ENCODE data around the gene ASXL1.
"Not testable (repeated sequence)": the region's sequence is repeated elsewhere in the genome, so short reads cannot be mapped to it uniquely, and the experiment has no call there.

Gene ASXL1

GRCh38 chr20:32454164-32455145, 96.3 kb downstream of the ASXL1 start:
- DNase-seq (ENCODE audit: low read depth) = no peak

- DNase-seq (ENCODE audit: low read depth) = no peak
Observed at GRCh38 chr20:32455171-32455900, 97.2 kb downstream of the ASXL1 start.

GRCh38 chr20:32455901-32456701, 98.0 kb downstream of the ASXL1 start:
- no peak for DNase-seq (ENCODE audit: low read depth)

- no peak for DNase-seq (ENCODE audit: low read depth)
Observed at GRCh38 chr20:32456869-32457478, 98.8 kb downstream of the ASXL1 start.

- no peak for DNase-seq (ENCODE audit: low read depth)
Observed at GRCh38 chr20:32457479-32457986, 99.4 kb downstream of the ASXL1 start.

GRCh38 chr20:32458061-32458836, 100.1 kb downstream of the ASXL1 start:
- DNase-seq (ENCODE audit: low read depth) = no peak

GRCh38 chr20:32458837-32459220, 100.7 kb downstream of the ASXL1 start:
- DNase-seq (ENCODE audit: low read depth) = no peak

- DNase-seq (ENCODE audit: low read depth) = no peak
Observed at GRCh38 chr20:32460231-32460630, 102.1 kb downstream of the ASXL1 start.

GRCh38 chr20:32460683-32461320, 102.7 kb downstream of the ASXL1 start:
- no peak for DNase-seq (ENCODE audit: low read depth)

GRCh38 chr20:32461836-32462600, 103.9 kb downstream of the ASXL1 start:
- DNase-seq (ENCODE audit: low read depth) = no peak

- no peak for DNase-seq (ENCODE audit: low read depth)
Observed at GRCh38 chr20:32462900-32463641, 104.9 kb downstream of the ASXL1 start.

- DNase-seq (ENCODE audit: low read depth) = no peak
Observed at GRCh38 chr20:32463642-32464400, 105.7 kb downstream of the ASXL1 start.

GRCh38 chr20:32464401-32465091, 106.4 kb downstream of the ASXL1 start:
- no peak for DNase-seq (ENCODE audit: low read depth)

- DNase-seq (ENCODE audit: low read depth) = no peak
Observed at GRCh38 chr20:32465092-32465900, 107.2 kb downstream of the ASXL1 start.

- not testable (repeated sequence) for DNase-seq (ENCODE audit: low read depth)
Observed at GRCh38 chr20:32465901-32466675, 108.0 kb downstream of the ASXL1 start.

All from CMK (cell line).